CD4-positive, alpha-beta T cell treated with Interleukin-4 for 4 hours (primary cell): Measurements from ENCODE around the gene SLC17A7.
"Not testable (repeated sequence)": the region's sequence is repeated elsewhere in the genome, so short reads cannot be mapped to it uniquely, and the experiment has no call there.

Experiments used
- DNase-seq: peaks from one replicate; pipeline ENCODE4 v3.0.0-alpha.2; 2020

Gene SLC17A7

DNA sequence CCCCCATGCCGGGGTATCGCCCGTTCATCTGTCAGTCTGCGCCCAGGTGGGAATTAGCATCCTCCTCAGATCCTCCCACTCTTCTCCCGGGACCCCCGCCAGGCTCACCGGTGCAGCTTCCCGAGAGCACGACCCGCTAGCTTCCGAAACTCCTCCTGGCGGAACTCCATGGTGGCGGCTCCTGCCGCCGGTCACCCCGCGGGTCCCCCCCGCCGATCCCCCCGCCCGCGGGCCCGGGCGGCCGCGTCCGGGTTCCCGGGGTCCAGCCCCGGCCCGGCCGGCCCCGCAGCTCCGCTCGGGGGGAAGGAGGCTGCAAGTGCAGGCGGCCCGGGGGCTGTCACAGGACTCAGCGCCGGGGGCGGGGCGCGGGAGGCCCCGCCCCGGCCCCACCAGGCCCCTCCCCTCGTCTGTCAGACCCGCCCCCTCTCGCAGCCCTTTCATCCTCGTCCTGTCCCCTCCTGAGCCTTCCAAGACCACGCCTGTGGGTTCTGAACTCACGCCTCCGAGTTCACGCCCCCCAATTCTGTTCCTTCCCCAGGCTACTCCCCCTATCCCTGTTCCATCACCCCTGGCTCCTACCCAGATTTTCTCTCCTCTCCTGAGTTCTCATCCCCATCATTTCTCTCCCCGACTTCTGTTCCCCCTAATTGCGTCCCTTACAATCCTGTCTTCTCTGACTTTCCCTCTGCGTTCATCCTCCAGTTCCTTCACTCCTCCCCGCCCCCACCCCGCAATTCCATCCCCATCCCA is at the start of gene SLC17A7:
Gene SLC17A7, minus strand, starts transcription at position 318 of the 750 bp plus-strand sequence. Its CDS starts 148 bp downstream, at position 170.
- DNase-seq, result no peak

DNA sequence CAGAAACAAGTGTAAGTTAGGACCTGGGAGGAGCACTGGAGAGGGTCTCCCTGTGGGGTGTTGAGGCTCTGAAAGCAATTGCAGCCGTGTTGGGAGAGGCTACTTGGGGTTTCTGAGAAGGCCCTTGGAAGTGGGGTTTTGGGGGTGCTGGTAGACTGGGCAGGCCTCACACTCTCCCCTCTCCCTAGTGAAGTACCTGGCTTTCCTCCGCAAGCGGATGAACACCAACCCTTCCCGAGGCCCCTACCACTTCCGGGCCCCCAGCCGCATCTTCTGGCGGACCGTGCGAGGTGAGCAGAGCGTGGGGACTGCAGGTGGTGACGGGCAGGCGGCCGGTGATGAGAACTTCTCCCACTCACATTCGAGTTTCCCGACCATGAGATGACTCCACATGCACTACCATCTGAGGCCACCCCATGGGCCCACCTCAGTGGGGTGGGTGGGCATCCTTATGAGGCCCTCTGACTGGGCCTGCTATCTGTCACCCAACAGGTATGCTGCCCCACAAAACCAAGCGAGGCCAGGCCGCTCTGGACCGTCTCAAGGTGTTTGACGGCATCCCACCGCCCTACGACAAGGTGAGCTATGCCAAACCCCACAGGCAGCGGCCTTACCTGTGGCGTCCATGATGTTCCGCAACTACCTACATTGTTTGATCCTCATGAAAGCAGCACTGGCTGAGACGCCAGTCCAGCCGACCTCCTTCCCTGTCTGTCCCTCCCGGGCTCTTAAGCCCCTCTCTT is 49.1 kb upstream of the SLC17A7 start:
- DNase-seq, result no peak

GRCh38 chr19:49489601-49490167 is 48.4 kb upstream of the SLC17A7 start:
- peak; percentile 54 for DNase-seq

GRCh38 chr19:49488863-49489537 is 47.7 kb upstream of the SLC17A7 start:
- DNase-seq, result no peak

GRCh38 chr19:49488046-49488862 is 46.9 kb upstream of the SLC17A7 start:
- no peak for DNase-seq

DNA sequence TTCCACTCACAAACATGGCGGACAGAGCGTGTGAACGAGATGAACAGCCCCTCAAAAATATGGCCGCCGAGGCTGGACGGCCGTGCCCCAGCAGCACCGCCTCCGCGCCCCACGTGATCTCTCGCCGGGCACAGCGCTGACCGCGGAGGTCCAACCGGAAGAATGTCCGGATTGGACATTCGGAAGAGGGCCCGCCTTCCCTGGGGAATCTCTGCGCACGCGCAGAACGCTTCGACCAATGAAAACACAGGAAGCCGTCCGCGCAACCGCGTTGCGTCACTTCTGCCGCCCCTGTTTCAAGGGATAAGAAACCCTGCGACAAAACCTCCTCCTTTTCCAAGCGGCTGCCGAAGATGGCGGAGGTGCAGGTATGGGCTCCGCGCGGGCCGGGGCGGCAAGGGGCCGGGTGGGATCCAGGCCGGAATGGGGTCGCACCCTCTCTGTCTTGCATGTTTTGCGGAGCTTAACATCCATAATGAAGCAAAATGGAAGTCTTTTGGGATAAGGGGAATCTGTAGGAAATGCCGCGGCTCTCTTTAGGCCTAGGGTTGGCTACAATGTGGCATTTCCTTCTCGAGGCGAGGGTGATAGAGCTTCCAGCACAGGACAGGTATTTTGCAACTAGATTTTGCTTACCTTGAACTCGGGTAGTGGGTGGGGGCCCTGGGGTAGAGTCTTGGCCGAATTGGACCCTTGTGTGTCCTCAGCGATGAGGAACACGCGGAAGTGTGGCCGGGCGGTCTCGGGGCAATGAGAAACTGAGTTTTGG is 46.1 kb upstream of the SLC17A7 start, which contains the start of gene RPL13A:
Gene RPL13A, plus strand, starts transcription at position 332 of the 769 bp plus-strand sequence. Its CDS starts 22 bp downstream, at position 354.
- peak; percentile 99 for DNase-seq

- DNase-seq, result no peak
Observed at GRCh38 chr19:49486710-49487276, 45.5 kb upstream of the SLC17A7 start.

DNA sequence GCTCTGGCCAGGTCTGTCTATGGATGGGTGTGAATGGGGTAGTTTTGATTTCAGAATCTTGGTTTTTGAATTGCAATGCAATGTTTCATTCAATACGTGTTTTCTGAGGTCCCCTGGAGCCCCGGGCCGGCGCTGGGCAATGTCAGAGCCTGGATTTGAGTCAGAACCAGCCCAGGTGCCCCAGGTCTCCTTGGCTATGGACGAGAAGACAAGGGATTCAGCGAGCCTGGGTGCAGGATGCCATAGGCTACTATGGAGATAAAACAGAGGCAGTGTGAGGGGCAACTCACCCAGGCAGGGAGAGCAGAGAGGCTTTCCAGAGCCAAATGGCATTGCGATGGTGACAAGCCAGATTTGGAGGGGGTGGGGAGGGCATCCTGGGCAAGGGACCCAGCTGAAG is 44.9 kb upstream of the SLC17A7 start:
- DNase-seq, result no peak

GRCh38 chr19:49481020-49481683 is 39.8 kb upstream of the SLC17A7 start:
- DNase-seq, result no peak

DNA sequence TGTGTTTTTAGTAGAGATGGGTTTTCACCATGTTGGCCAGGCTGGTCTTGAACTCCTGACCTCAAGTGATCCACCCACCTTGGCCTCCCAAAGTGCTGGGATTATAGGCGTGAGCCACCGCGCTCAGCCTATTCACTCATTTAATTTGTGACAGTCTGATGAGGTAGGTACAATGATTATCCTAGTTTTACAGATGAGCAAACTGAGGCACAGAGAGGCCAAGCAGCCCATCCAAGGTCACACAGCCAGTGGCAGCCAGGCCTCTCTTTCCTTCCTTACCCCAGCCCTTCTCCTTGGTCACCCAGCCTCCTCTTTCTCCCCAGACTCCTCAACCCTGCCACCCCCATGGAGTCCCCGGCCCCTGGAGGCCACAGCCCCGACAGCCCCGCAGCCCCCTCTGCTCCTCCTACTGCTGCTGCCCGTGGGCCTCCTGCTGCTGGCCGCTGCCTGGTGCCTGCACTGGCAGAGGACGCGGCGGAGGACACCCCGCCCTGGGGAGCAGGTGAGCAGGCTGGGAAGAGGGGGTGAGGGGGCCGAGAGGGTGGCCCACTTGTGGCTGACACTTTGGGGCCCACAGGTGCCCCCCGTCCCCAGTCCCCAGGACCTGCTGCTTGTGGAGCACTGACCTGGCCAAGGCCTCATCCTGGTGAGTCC is 38.8 kb upstream of the SLC17A7 start:
- DNase-seq, result no peak

GRCh38 chr19:49475995-49476880 is 34.9 kb upstream of the SLC17A7 start:
- DNase-seq, result peak; percentile 70

DNA sequence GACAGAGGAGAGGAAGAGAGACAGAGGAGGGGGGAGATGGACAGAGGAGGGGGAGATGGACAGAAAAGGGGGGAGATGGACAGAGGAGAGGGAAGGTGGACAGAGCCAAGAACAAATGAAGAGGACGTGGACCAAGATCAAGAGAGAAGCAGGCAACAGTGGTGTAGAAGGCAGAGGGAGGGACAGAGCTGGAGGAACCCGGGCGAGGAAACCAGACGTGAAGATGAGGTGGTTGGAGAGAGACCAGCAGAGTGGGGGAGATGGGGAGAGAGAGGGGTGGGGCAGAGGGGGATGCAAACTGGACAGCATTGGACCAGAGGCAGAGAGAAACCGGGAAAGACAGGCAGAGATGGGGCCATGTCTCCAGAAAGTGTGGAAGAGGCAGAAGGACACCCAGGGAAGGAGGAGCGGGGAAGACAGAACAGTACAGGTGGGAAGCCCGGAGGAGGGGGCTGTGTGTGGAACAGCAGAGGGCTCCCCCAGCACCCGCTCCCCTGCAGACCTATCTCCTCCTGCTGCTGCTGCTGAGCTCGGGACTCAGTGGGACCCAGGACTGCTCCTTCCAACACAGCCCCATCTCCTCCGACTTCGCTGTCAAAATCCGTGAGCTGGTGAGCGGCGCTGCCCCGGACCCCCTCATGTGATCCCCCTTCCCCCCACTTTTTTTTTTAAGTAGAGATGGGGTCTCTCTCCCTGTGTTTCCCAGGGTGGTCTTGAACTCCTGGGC is 34.0 kb upstream of the SLC17A7 start:
- no peak for DNase-seq

- DNase-seq, result no peak
Observed at GRCh38 chr19:49474542-49474924, 33.2 kb upstream of the SLC17A7 start.

GRCh38 chr19:49473868-49474541 is 32.7 kb upstream of the SLC17A7 start, which contains the start of gene FLT3LG:
TSS of gene FLT3LG (plus strand) at chr19:49474215. CDS start at chr19:49474640, 425 bp downstream.
- DNase-seq, result peak; percentile 98

DNA sequence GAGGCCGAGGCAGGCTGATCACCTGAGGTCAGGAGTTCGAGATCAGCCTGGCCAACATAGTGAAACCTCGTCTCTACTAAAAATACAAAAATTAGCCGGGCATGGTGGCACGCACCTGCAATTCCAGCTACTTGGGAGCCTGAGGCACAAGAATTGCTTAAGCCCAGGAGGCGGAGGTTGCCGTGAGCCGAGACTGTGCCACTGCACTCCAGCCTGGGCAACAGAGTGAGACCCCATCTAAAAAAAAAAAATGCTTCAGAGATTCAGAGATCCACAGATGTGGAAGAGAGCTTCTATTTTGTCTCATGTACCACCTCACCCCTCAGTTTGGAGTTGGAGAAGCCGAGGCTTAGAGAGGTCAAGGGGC is 32.2 kb upstream of the SLC17A7 start:
- DNase-seq, result not testable (repeated sequence)

DNA sequence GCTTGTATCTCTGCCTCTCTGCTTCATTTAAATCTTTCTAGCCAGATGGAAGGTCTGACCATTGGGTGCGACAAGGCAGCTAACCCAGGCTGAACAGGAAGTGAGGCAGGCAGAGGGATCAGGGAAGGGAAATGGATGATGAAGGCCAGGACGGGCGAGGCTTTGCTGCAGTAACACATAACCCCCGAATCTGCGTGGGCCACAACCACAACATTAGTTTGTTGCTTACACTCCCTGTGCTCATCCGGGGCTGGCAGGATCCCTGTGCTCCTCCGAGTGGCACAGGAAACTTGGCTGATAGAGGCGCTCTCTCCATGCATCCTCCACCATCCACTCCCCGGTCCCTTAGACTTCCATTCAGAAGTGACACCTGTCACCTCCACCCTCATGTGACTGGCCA is 31.6 kb upstream of the SLC17A7 start:
- DNase-seq, result no peak

DNA sequence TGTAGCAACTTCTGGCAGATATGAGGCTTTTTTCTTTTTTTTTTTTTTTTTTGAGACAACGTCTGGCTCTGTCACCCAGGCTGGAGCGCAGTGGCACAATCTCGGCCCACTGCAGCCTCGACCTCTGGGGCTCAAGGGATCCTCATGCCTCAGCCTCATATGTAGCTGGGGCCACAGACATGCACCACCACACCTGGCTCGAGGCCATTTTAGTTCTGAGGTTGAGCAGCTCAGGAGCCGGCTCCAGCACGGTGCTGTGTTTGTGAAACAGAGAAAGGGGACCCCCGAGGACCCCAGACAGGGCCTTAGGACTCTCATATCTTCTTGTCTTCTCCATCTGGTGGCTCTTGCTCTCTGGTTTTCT is 29.3 kb upstream of the SLC17A7 start:
- no peak for DNase-seq
